MV-4-11 (cell line): ENCODE data around the gene TSPOAP1.

Experiments used
- DNase-seq: peaks from one replicate; lab custom pipeline; 2025; lab: John Stamatoyannopoulos, UW

TSPOAP1 gene

GRCh38 chr17:58329035-58329809, 627 bp upstream of the TSPOAP1 start:
- peak; percentile 98 for DNase-seq

DNA sequence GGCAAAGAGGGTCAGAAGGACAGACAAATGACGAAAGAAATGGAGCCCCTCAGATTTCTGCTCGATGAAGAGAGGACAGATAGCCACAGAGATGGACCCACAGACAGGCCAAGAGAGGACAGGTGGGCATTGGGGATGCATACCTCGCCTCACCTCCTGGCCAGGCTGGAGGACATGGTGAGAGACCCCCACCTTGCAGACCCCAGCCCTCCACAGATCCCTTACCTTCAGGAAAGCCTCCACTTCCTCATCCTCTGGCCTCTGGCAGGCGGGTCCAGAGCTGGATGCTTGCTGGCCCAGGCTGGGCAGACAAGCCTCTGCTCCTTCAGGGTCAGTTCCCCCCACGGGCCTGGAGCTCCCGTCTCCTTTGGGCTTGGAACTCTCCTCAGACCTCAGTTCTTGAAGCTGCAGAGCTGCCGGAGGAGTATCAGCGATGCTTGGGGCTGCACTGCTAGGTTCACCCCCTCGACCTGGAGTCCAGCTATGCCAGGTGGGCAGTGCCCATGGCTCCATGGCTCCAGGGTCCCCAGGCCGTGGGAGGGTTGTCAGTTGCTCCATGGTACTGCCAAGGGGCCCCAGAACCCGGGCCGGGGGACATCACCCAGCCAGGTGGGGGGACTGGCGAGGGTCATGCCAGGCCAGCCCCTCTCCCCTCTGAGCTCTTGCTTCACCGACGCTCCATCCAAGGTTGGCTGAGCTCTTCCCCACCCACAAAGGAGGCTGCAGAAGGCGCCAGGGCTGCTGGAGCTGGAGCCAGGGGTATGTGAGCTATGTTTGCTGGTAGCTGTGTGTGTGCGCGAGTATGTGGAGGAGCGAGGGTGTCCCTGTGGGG, 1.0 kb downstream of the TSPOAP1 start:
- no peak for DNase-seq

DNA sequence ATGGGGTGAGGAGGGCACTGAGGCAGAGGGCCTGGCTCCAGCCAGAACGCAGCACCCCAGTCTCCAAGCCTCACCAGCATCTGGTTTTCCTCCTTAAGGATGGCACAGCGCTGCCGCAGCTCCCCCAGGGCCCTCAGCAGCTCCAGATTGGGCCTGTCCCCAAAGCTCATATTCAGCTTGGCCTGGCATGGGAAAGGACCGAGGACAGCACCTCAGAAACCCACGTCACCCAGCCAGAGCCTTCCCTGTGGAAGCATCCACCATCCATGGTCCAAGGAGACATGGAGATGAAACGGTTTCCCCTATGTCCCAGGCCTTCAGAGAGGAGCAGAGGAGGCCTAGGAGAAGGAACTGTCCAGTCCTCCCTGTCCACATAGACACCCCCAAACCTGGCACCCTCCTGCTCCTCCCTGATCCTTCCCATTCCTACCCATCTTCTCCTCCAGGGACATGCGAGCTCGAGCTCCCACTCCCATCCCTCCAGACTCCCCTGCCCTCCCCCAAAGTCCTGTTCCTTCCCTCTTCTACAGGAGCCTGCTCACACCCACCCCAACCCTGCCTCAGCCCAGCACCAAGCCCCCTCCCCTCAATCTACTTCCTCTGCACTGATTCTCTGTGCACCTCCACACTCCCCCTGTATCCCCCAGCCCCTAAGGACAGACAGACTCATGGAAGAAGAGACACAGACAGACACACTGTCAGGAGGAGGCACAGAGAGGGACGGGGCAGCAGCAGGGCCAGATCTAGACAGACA, 1.8 kb downstream of the TSPOAP1 start:
- no peak for DNase-seq

DNA sequence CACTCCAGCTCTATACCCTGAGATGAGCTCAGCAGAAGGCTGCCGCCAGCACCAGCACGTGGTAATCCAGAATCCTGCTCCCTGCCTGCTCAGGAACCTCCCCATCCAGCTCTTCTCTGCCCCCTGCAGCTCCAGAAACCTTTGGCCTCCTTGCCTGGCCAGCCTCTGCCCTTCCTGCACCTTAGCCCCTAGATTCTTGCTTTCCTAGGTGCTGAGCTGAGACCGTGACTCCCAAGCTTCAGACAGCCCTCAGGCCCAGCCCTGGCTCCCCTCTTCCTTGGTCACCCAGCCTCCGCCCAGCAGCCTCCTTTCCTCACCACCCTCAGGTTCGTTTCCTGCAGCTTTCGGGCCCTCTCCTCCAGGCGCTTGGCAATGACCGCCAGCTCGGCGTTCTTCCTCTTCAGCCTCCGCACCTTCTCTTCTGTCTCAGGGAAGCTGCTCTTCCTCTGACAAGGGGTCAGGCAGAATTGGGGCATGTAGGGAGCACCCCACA, 2.6 kb downstream of the TSPOAP1 start:
- DNase-seq: no peak

- no peak for DNase-seq
These were observed 3.3 kb downstream of the TSPOAP1 start for GRCh38 chr17:58325289-58325726.

- DNase-seq: no peak
These were observed 3.9 kb downstream of the TSPOAP1 start for GRCh38 chr17:58324409-58325288.

GRCh38 chr17:58324056-58324408, 4.6 kb downstream of the TSPOAP1 start:
- DNase-seq: no peak

GRCh38 chr17:58323366-58324055, 5.1 kb downstream of the TSPOAP1 start:
- DNase-seq: no peak

- DNase-seq: no peak
These were observed 5.9 kb downstream of the TSPOAP1 start for GRCh38 chr17:58322581-58323185.

GRCh38 chr17:58321571-58322525, 6.7 kb downstream of the TSPOAP1 start:
- no peak for DNase-seq

GRCh38 chr17:58320570-58321323, 7.8 kb downstream of the TSPOAP1 start:
- DNase-seq: no peak

DNA sequence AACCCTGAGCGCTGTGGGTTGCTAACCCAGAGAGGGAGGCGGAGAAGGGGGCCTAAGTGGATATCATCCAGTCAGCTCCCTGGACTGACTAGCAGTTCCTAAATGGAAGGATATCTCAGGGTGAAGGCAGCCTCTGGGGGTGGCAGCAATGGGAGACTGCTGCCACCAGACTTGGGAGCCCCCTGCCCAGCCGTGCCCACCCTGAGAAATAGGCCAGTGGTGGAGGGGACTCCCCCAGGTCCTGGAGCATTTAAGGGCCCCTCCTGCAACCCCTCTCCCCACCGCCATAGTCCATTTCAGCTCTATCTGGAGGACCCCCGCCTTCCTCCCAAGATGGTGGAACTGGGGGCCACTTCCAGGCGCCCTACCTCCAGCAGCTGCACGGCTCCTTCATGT, 8.4 kb downstream of the TSPOAP1 start:
- DNase-seq: no peak

- no peak for DNase-seq
These were observed 9.1 kb downstream of the TSPOAP1 start for GRCh38 chr17:58319173-58320162.

- DNase-seq: no peak
These were observed 9.9 kb downstream of the TSPOAP1 start for GRCh38 chr17:58318627-58319172.

- DNase-seq: no peak
These were observed 10.5 kb downstream of the TSPOAP1 start for GRCh38 chr17:58318065-58318481.

GRCh38 chr17:58317421-58318064, 11.1 kb downstream of the TSPOAP1 start:
- no peak for DNase-seq
